ENCODE results near the gene PDE5A.

The PDE5A gene

GRCh38 chr4:119532319-119532718 is 96.3 kb downstream of the PDE5A start:
- H3K4me3 ChIP-seq (ENCODE audit: low read length), result no peak overlapping the region
- no peak for TF ChIP-seq ZNF274 (IDR thresholded peaks at IDR 0.05; ENCODE audit: low read depth, low read length)

- H3K4me3 ChIP-seq (ENCODE audit: low read length), result no peak overlapping the region
- TF ChIP-seq ZNF274 (IDR thresholded peaks at IDR 0.05; ENCODE audit: low read depth, low read length), result no peak
These were observed 98.8 kb downstream of the PDE5A start for GRCh38 chr4:119529788-119530187.

- TF ChIP-seq ZNF274 (IDR thresholded peaks at IDR 0.05; ENCODE audit: low read depth, low read length), result no peak
- no peak overlapping the region for H3K4me3 ChIP-seq (ENCODE audit: low read length)
These were observed 101.6 kb downstream of the PDE5A start for GRCh38 chr4:119526786-119527550.

- no peak for TF ChIP-seq ZNF274 (IDR thresholded peaks at IDR 0.05; ENCODE audit: low read depth, low read length)
- H3K4me3 ChIP-seq (ENCODE audit: low read length), result no peak overlapping the region
These were observed 102.6 kb downstream of the PDE5A start for GRCh38 chr4:119525771-119526712.

DNA sequence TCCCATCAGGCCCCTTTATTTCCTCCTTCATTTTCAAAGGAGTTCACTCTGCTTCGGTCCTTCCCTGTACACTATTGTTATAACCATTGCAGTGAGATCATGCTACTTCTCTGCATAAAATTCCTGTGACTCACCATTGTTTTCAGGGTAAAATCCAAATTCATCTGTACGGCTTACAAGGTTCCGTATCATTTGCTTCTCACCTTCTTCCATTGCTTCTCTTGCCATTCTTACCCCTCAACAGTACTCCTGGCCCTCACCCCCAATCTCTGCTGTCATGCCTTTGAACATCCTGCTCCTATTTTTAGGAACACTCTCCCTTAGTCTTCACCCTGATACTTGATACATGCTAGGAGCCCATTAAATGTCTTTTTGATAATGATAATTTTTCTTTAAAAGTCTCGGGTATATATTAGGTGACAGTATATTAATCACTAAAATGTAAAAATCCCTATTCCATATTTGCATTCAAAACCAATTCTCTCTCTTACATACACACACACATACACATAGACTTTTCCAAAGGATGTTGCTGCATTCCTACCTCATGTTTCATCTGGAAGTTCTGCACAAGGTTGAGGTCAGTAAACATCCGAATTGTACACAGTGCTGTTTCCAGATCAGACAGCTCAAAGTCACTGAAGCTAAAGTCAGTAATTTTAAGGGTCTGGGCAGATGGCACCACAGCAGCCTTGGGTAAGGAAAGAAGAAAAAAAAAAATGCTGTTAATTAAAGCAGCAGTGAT is 103.4 kb downstream of the PDE5A start:
- H3K4me3 ChIP-seq (ENCODE audit: low read length), result no peak overlapping the region
- no peak for TF ChIP-seq ZNF274 (IDR thresholded peaks at IDR 0.05; ENCODE audit: low read depth, low read length)

GRCh38 chr4:119523399-119523798 is 105.2 kb downstream of the PDE5A start:
- no peak for TF ChIP-seq ZNF274 (IDR thresholded peaks at IDR 0.05; ENCODE audit: low read depth, low read length)
- no peak overlapping the region for H3K4me3 ChIP-seq (ENCODE audit: low read length)

DNA sequence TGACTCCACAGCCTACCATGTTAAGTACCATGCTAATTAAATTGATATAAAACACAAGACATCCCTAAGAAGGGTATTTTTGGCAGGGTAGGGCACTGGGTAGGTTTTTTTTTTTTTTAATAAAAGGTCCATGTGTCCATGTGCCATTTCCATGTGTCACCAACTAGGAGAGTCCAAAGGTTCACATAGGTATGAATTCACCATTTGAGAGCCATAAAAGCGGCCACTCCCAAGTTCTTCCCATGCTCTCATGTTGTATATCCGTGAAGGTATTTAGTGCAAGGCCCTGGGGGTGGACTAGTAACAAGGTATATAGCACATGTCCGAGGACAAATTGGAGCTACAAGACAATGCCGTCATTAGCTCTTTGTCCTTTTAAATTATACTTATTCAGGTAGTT is 107.3 kb downstream of the PDE5A start:
- TF ChIP-seq ZNF274 (IDR thresholded peaks at IDR 0.05; ENCODE audit: low read depth, low read length), result no peak
- H3K4me3 ChIP-seq (ENCODE audit: low read length), result no peak overlapping the region

DNA sequence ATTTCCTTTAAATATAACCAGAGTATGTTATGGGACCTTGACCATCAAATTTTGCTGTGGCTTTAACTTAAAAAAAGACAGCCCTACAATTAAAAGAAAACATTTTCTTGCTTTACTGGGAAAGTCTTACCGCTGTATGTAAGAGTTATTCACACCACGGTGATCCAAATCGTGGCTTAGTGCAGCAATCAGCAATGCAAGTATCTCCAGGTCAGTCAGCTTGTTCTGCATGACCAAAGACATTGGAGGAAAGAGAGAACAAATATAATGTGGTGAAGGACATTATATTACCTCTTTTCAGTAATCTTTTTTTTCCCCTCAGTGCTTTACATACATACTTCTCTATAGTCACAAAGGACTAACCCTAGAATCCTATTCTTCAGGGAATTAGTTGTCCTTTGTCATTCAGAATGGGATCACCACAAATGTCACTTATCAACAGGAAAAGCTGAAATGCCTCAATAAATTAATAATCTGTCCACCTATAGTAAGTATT is 109.6 kb downstream of the PDE5A start:
- no peak overlapping the region for H3K4me3 ChIP-seq (ENCODE audit: low read length)
- TF ChIP-seq ZNF274 (IDR thresholded peaks at IDR 0.05; ENCODE audit: low read depth, low read length), result no peak

GRCh38 chr4:119518230-119518892 is 110.2 kb downstream of the PDE5A start:
- H3K4me3 ChIP-seq (ENCODE audit: low read length), result no peak overlapping the region

GRCh38 chr4:119517361-119518229 is 111.0 kb downstream of the PDE5A start:
- TF ChIP-seq ZNF274 (IDR thresholded peaks at IDR 0.05; ENCODE audit: low read depth, low read length), result no peak
- H3K4me3 ChIP-seq (ENCODE audit: low read length), result no peak overlapping the region

More at GRCh38 chr4:119518230-119518892, 110.2 kb downstream of the PDE5A start:
- TF ChIP-seq ZNF274 (IDR thresholded peaks at IDR 0.05; ENCODE audit: low read depth, low read length), result no peak

GRCh38 chr4:119512398-119512797 is 116.2 kb downstream of the PDE5A start:
- no peak overlapping the region for H3K4me3 ChIP-seq (ENCODE audit: low read length)
- no peak for TF ChIP-seq ZNF274 (IDR thresholded peaks at IDR 0.05; ENCODE audit: low read depth, low read length)

DNA sequence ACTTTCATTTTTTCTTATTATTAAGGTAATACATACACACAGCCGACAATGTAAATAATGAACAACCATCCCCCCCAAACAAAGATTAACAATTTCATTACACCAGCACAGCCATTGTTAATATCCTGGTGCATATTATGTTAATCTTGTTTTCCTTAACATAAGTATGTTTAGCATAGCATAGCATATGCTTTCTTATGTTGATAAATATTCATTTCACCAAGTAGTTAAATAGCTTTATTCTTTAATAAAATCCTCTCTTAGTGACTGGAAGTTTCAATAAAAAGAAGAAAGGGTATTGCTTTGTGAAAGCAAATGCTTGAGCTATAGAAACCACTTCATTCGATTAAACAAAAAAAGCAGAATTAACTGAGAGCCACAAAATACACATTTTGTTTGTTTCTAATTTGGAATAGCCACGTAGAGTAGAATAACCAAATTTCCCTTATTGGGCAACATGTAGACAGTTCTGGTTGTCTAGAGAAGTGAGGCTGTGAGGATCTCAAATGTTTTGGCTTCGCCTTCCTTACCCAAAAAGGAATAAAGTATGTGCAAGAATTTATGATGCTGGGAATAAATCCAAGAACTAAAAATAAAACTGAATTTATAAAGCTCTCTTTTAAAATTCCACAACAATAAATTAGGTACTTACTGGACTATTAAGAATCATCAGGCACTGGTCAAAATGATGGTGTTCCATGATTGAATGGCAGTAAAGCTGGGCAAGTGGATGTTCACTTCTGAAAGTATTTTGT is 118.0 kb downstream of the PDE5A start:
- H3K4me3 ChIP-seq (ENCODE audit: low read length), result no peak overlapping the region
- no peak for TF ChIP-seq ZNF274 (IDR thresholded peaks at IDR 0.05; ENCODE audit: low read depth, low read length)
